ENCODE data around the gene CBLIF.
"Not testable (repeated sequence)": the region's sequence is repeated elsewhere in the genome, so short reads cannot be mapped to it uniquely, and the experiment has no call there.

The CBLIF gene

GRCh38 chr11:59791639-59792038 lies 53.7 kb downstream of the CBLIF start:
- DNase-seq, result no peak

GRCh38 chr11:59787816-59788215 lies 57.5 kb downstream of the CBLIF start:
- DNase-seq, result no peak

- no peak for DNase-seq
Measured at GRCh38 chr11:59787255-59787588, 58.1 kb downstream of the CBLIF start.

GRCh38 chr11:59785818-59786217 lies 59.5 kb downstream of the CBLIF start:
- no peak for DNase-seq

- DNase-seq, result not testable (repeated sequence)
Measured at GRCh38 chr11:59784441-59784840, 60.9 kb downstream of the CBLIF start.

GRCh38 chr11:59783632-59784090 lies 61.6 kb downstream of the CBLIF start:
- DNase-seq, result no peak

GRCh38 chr11:59782080-59782479 lies 63.2 kb downstream of the CBLIF start:
- no peak for DNase-seq

- DNase-seq, result no peak
Measured at GRCh38 chr11:59779487-59779886, 65.8 kb downstream of the CBLIF start.

All from cortex of kidney (tissue), 1 donor.